IMR-90 (cell line): ENCODE measurements around the gene MAJIN. TPM values are rescaled to one million over a fixed set of nuclear protein-coding genes. Genes with fewer than 3 reads are reported as not detected.

ENCODE experiments used
- ATAC-seq: fragments of 200-7000 bp; cut with Tn5 transposase; 2 replicates; pipeline ENCODE4 v1.9.1; 2020; ENCODE audit warnings: low read depth, mild to moderate bottlenecking, moderate library complexity
- BruUV-seq: library from RNA; stranded (reverse); fragments of 400-500 nt; replicated peaks from 2 replicates; lab custom pipeline; 2021; lab: Mats Ljungman, UMichigan
- CTCF ChIA-PET: fragments of 300-600 bp; formaldehyde crosslinking; extraction: SDS; loops from one replicate; lab custom pipeline; 2021; ENCODE audit warnings: antibody characterized with exemption; lab: Yijun Ruan, JAX
- POLR2A ChIA-PET: fragments of 300-600 bp; sonication (Branson Sonifier 250); formaldehyde crosslinking; loops from one replicate; lab custom pipeline; 2022; ENCODE audit warnings: antibody characterized with exemption; ENCODE audit not compliant: unreplicated experiment; lab: Charles Lee
- DNase-seq: peaks from one replicate; pipeline ENCODE4 v3.0.0; 2013
- H2AFZ ChIP-seq: replicated peaks from 2 replicates; pipeline ENCODE3; 2013; ENCODE audit warnings: low read length, mild to moderate bottlenecking; ENCODE audit not compliant: poor library complexity
- H2AK5ac ChIP-seq: 2 replicates; pipeline ENCODE4 v1.6.1; 2013; ENCODE audit warnings: low read depth, low read length, inconsistent platforms
- H2AK9ac ChIP-seq: replicated peaks from 2 replicates; pipeline ENCODE3; 2013; ENCODE audit warnings: mild to moderate bottlenecking, low read depth, low read length, moderate library complexity; ENCODE audit not compliant: poor library complexity
- H2BK120ac ChIP-seq: 2 replicates; pipeline ENCODE4 v1.6.1; 2013; ENCODE audit warnings: low read depth, low read length, inconsistent platforms
- H2BK15ac ChIP-seq: 3 replicates; pipeline ENCODE4 v1.6.1; 2013; ENCODE audit warnings: low read depth, low read length, inconsistent platforms
- H2BK20ac ChIP-seq: 2 replicates; pipeline ENCODE4 v1.6.1; 2013; ENCODE audit warnings: low read depth, mild to moderate bottlenecking, inconsistent platforms, low read length, moderate library complexity
- H2BK5ac ChIP-seq: 2 replicates; pipeline ENCODE4 v1.6.1; 2013; ENCODE audit warnings: mild to moderate bottlenecking, low read depth, low read length, inconsistent platforms; ENCODE audit not compliant: poor library complexity, severe bottlenecking
- H3K14ac ChIP-seq: replicated peaks from 2 replicates; pipeline ENCODE4 v1.6.1; 2013; ENCODE audit warnings: low read depth, low read length, inconsistent platforms
- H3K18ac ChIP-seq: 2 replicates; pipeline ENCODE4 v1.6.1; 2013; ENCODE audit warnings: low read depth, low read length, control low read depth
- H3K23ac ChIP-seq: 2 replicates; pipeline ENCODE4 v1.6.1; 2013; ENCODE audit warnings: low read depth, low read length, inconsistent platforms
- H3K27ac ChIP-seq: 2 replicates; pipeline ENCODE4 v1.5.1; 2013; ENCODE audit warnings: mild to moderate bottlenecking, control low read depth, low read length; ENCODE audit not compliant: insufficient read depth
- H3K27me3 ChIP-seq: 2 replicates; pipeline ENCODE4 v1.6.1; 2013; ENCODE audit warnings: low read length; ENCODE audit not compliant: control insufficient read depth, insufficient read depth
- H3K36me3 ChIP-seq: 2 replicates; pipeline ENCODE4 v1.6.1; 2013; ENCODE audit warnings: low read length, mixed read lengths; ENCODE audit not compliant: control insufficient read depth, insufficient read depth
- H3K4ac ChIP-seq: 2 replicates; pipeline ENCODE4 v1.6.1; 2013; ENCODE audit warnings: low read depth, low read length, inconsistent platforms
- H3K4me1 ChIP-seq: 2 replicates; pipeline ENCODE4 v1.6.1; 2013; ENCODE audit warnings: low read length, mixed read lengths; ENCODE audit not compliant: control insufficient read depth, insufficient read depth
- H3K4me2 ChIP-seq: 2 replicates; pipeline ENCODE4 v1.6.1; 2013; ENCODE audit warnings: low read depth, mild to moderate bottlenecking, control low read depth, low read length, moderate library complexity
- H3K4me3 ChIP-seq: 2 replicates; pipeline ENCODE4 v1.5.1; 2013; ENCODE audit warnings: low read depth, mild to moderate bottlenecking, control low read depth, low read length, moderate library complexity; ENCODE audit not compliant: insufficient read depth
- H3K56ac ChIP-seq: 2 replicates; pipeline ENCODE4 v1.6.1; 2013; ENCODE audit warnings: low read length, inconsistent platforms; ENCODE audit not compliant: insufficient read depth; ENCODE audit errors: extremely low read depth
- H3K79me1 ChIP-seq, 2 experiments: 2 replicates each; pipeline ENCODE4 v1.6.1; 2013; ENCODE audit warnings: low read length in 2 of 2, inconsistent platforms in 1 of 2, low read depth in 1 of 2
- H3K9ac ChIP-seq: 2 replicates; pipeline ENCODE4 v1.6.1; 2013; ENCODE audit warnings: low read depth, low read length, control low read depth
- H3K9me1 ChIP-seq: 2 replicates; pipeline ENCODE4 v1.6.1; 2013; ENCODE audit warnings: low read length, inconsistent platforms; ENCODE audit not compliant: insufficient read depth
- H3K9me3 ChIP-seq: 2 replicates; pipeline ENCODE4 v1.6.1; 2013; ENCODE audit warnings: low read length; ENCODE audit not compliant: control insufficient read depth, insufficient read depth
- H4K20me1 ChIP-seq: 2 replicates; pipeline ENCODE4 v1.6.1; 2013; ENCODE audit warnings: low read length, inconsistent platforms; ENCODE audit not compliant: insufficient read depth
- H4K5ac ChIP-seq: 2 replicates; pipeline ENCODE4 v1.6.1; 2013; ENCODE audit warnings: mild to moderate bottlenecking, low read depth, low read length, control low read depth
- H4K8ac ChIP-seq, 2 experiments: 2 replicates each; pipeline ENCODE4 v1.6.1; 2013; ENCODE audit warnings: low read depth in 2 of 2, low read length in 2 of 2, control low read depth in 1 of 2, inconsistent platforms in 1 of 2
- H4K91ac ChIP-seq: 2 replicates; pipeline ENCODE4 v1.6.1; 2013; ENCODE audit warnings: low read depth, low read length, inconsistent platforms; ENCODE audit not compliant: insufficient read depth
- MAFK ChIP-seq: IDR thresholded peaks from 2 replicates; pipeline ENCODE4 v1.6.1; 2012; ENCODE audit warnings: low read depth, low read length, improper control_type of control experiment
- WGBS, 2 experiments: methylation state at CpG; one replicate each; pipeline versions ENCODE4 v1.1.5 to v1.1.7; 2013; ENCODE audit warnings: missing lambda C conversion rate in 2 of 2; ENCODE audit not compliant: insufficient read length in 1 of 2; ENCODE audit errors: extremely low coverage in 2 of 2; 5-methylcytosine and 5-hydroxymethylcytosine counted together
- dilution Hi-C: fragments of 300-500 bp; cut with HindIII; formaldehyde crosslinking; loops from one replicate; pipeline ENCODE4 v1.14.3; 2018; ENCODE audit warnings: low sequenced_read_pairs; ENCODE audit not compliant: unreplicated experiment
- in situ Hi-C: fragments of 300-500 bp; cut with MboI; formaldehyde crosslinking; loops from 3 replicates; pipeline ENCODE4 v1.14.3; 2019; ENCODE audit warnings: low sequenced_read_pairs, inconsistent platforms, mixed read lengths
- intact Hi-C: fragments of 100-400 bp; cut with micrococcal nuclease; formaldehyde crosslinking; loops from 2 replicates; pipeline ENCODE4 v1.10.0; 2022
- polyA plus RNA-seq, 3 experiments: library from polyadenylated mRNA; depleted of rRNA; stranded (reverse); fragments of >200 nt; gene quantifications; 2 replicates each; pipeline ENCODE4 v1.2.3, GENCODE V29; 2012; ENCODE audit warnings: low replicate concordance in 1 of 3
- total RNA-seq: library from RNA; depleted of rRNA; stranded (reverse); fragments of >200 nt; gene quantifications from 2 replicates; pipeline ENCODE4 v1.2.3, GENCODE V29; 2012

Gene MAJIN
- total and polyA plus RNA-seq, 2 of the 4 experiments (the other 2 are of a cell fraction) = not detected

- in situ Hi-C loops (no loop called here), intact Hi-C loops (no loop called here), dilution Hi-C loops (no loop called here)
- no TSS peak for BruUV-seq
- Histone ChIP-seq H3K4me1 (0 out of 2 replicates have a peak, but pooled peaks cover 1% of the 10 kb centered on the region), H3K9me3 (no peaks in the 10 kb centered on the region), H3K79me1 (no peaks in the 10 kb centered on the region), H2BK5ac (no peak overlapping the region), H3K56ac (no peak overlapping the region), H2BK15ac (no peak overlapping the region), H3K4ac (no peak overlapping the region), H3K14ac (no peak overlapping the region), H4K91ac (no peak overlapping the region), H3K4me3 (no peak overlapping the region), H3K23ac (no peak overlapping the region), H4K20me1 (0 out of 2 replicates have a peak, but pooled peaks cover 2% of the 10 kb centered on the region), H2BK120ac (no peak overlapping the region), H2AK9ac (no peak overlapping the region), H3K9me1 (no peaks in the 10 kb centered on the region; the same call in none of the 2 replicates), H3K27ac (no peak overlapping the region), H4K5ac (no peak overlapping the region), H3K9ac (no peak overlapping the region), H3K18ac (no peak overlapping the region), H3K36me3 (no peaks in the 10 kb centered on the region), H2AK5ac (no peak overlapping the region), H3K27me3 (peaks cover 2% of the 10 kb centered on the region; the same call in 1 of the 2 replicates), H2BK20ac (no peak overlapping the region), H4K8ac (no peak overlapping the region), H2AFZ (no peak overlapping the region), H3K4me2 (no peak overlapping the region)
- DNase-seq = no peak
- ChIA-PET CTCF (interaction anchor here (0.7 kb wide), 1 partner anchor 18 kb away, joined by 3 read pairs; no protein-coding TSS in a partner anchor), POLR2A (no interaction called here)
- TF ChIP-seq MAFK = no peak
- no CpG with 5 or more reads among the region's 5 CpGs for WGBS, 2 experiments
- ATAC-seq = no peak
Measured at GRCh38 chr11:64974124-64974523, 2.2 kb upstream of the MAJIN start.
